WTC11 (cell line): ENCODE measurements around the gene PIWIL4. TPM values are rescaled to one million over a fixed set of nuclear protein-coding genes. Genes with fewer than 3 reads are reported as not detected.

ENCODE experiments used
- ATAC-seq: fragments of 200-7000 bp; cut with Tn5 transposase; 2 replicates; pipeline ENCODE4 v1.10.0; 2021; ENCODE audit warnings: mild to moderate bottlenecking, moderate library complexity
- CTCF ChIA-PET: fragments of 300-600 bp; sonication (Branson Sonifier 250); formaldehyde crosslinking; loops from one replicate; lab custom pipeline; 2021; ENCODE audit warnings: antibody characterized with exemption; lab: Charles Lee
- POLR2A ChIA-PET: fragments of 350-600 bp; sonication (Branson Sonifier 250); formaldehyde crosslinking; loops from one replicate; lab custom pipeline; 2021; ENCODE audit warnings: antibody characterized with exemption; lab: Charles Lee
- DNase-seq: peaks from one replicate; pipeline ENCODE4 v3.0.0; 2021; ENCODE audit warnings: low spot score
- H3K27ac Mint-ChIP-seq: 2 replicates; pipeline ENCODE4 v1.8.0; 2021; ENCODE audit warnings: mixed read lengths
- H3K27me3 Mint-ChIP-seq: 2 replicates; pipeline ENCODE4 v1.8.0; 2021; ENCODE audit warnings: low read depth, mild to moderate bottlenecking, moderate library complexity, mixed read lengths
- H3K36me3 Mint-ChIP-seq: 2 replicates; pipeline ENCODE4 v1.8.0; 2021; ENCODE audit warnings: mixed read lengths
- H3K4me1 Mint-ChIP-seq: 2 replicates; pipeline ENCODE4 v1.8.0; 2022; ENCODE audit warnings: mixed read lengths
- H3K4me3 Mint-ChIP-seq: 2 replicates; pipeline ENCODE4 v1.8.0; 2021; ENCODE audit warnings: mild to moderate bottlenecking, moderate library complexity, mixed read lengths
- H3K9me3 Mint-ChIP-seq: 2 replicates; pipeline ENCODE4 v1.8.0; 2021; ENCODE audit warnings: mixed read lengths
- AR ChIP-seq: fragments of 250-450 bp; sonication (Bioruptor Pico); IDR thresholded peaks from 2 replicates; pipeline ENCODE4 v1.9.0; 2021; ENCODE audit warnings: mild to moderate bottlenecking
- E2F1 ChIP-seq: sonication (generic); formaldehyde crosslinking; IDR thresholded peaks from 2 replicates; pipeline ENCODE4 v1.8.0; 2022; ENCODE audit warnings: mild to moderate bottlenecking, missing genetic modification reagents
- ERG ChIP-seq: fragments of 250-450 bp; sonication (Bioruptor Pico); IDR thresholded peaks from 2 replicates; pipeline ENCODE4 v1.8.0; 2021; ENCODE audit warnings: mild to moderate bottlenecking
- FOXJ3 ChIP-seq: sonication (generic); formaldehyde crosslinking; IDR thresholded peaks from 2 replicates; pipeline ENCODE4 v1.9.0; 2021; ENCODE audit warnings: missing genetic modification reagents, mild to moderate bottlenecking, borderline replicate concordance
- MLX ChIP-seq: sonication (generic); formaldehyde crosslinking; IDR thresholded peaks from 2 replicates; pipeline ENCODE4 v1.8.1; 2023; ENCODE audit warnings: mild to moderate bottlenecking, missing genetic modification reagents, moderate library complexity
- SP1 ChIP-seq: sonication (generic); formaldehyde crosslinking; conservative IDR thresholded peaks from 2 replicates; pipeline ENCODE4 v1.8.1; 2022; ENCODE audit warnings: missing genetic modification reagents
- USF2 ChIP-seq: sonication (generic); formaldehyde crosslinking; IDR thresholded peaks from 2 replicates; pipeline ENCODE4 v1.8.1; 2023; ENCODE audit warnings: mild to moderate bottlenecking, missing genetic modification reagents, moderate library complexity
- ZNF121 ChIP-seq: sonication (generic); formaldehyde crosslinking; IDR thresholded peaks from 2 replicates; pipeline ENCODE4 v1.8.0; 2023; ENCODE audit warnings: missing genetic modification reagents
- ZNF232 ChIP-seq: sonication (generic); formaldehyde crosslinking; IDR thresholded peaks from 2 replicates; pipeline ENCODE4 v1.8.0; 2022; ENCODE audit warnings: mild to moderate bottlenecking, missing genetic modification reagents
- ZNF396 ChIP-seq: fragments of 250-450 bp; sonication (Bioruptor Pico); IDR thresholded peaks from 2 replicates; pipeline ENCODE4 v1.8.0; 2021; ENCODE audit warnings: mild to moderate bottlenecking, moderate library complexity, borderline replicate concordance
- ZNF423 ChIP-seq: fragments of 250-450 bp; sonication (Bioruptor Pico); IDR thresholded peaks from 2 replicates; pipeline ENCODE4 v2.1.2; 2022; ENCODE audit warnings: mild to moderate bottlenecking, moderate library complexity
- ZNF671 ChIP-seq: fragments of 250-450 bp; sonication (Bioruptor Pico); IDR thresholded peaks from 2 replicates; pipeline ENCODE4 v1.8.0; 2021; ENCODE audit warnings: mild to moderate bottlenecking
- total RNA-seq: library from RNA; stranded (reverse); gene quantifications from 3 replicates; pipeline ENCODE4 v1.2.3, GENCODE V29; 2021

PIWIL4 gene
- total RNA-seq, 1 experiment from 2014 or later, result 0.33 TPM

GRCh38 chr11:94537031-94537600 is 30.1 kb upstream of the PIWIL4 start:
- POLR2A ChIA-PET, result no interaction called here
- CTCF ChIA-PET, result no interaction called here
- no peak for DNase-seq
- H3K27me3 Mint-ChIP-seq, result peaks cover 10% of the 10 kb centered on the region
- no peak for TF ChIP-seq MLX (CRISPR knock-in tag)
- TF ChIP-seq AR (CRISPR knock-in tag), result no peak
- no peak for TF ChIP-seq USF2 (CRISPR knock-in tag)
- no peak for TF ChIP-seq ZNF671
- TF ChIP-seq E2F1 (CRISPR knock-in tag), result no peak
- no peak for TF ChIP-seq ZNF423 (CRISPR knock-in tag)
- TF ChIP-seq SP1 (CRISPR knock-in tag), result no peak
- TF ChIP-seq, all 79 proteins: peak for 0
- no peaks in the 10 kb centered on the region for H3K9me3 Mint-ChIP-seq
- no peak overlapping the region for H3K4me3 Mint-ChIP-seq
- peaks cover 6% of the 10 kb centered on the region; the same call in 1 of the 2 replicates for H3K4me1 Mint-ChIP-seq
- no peaks in the 10 kb centered on the region for H3K36me3 Mint-ChIP-seq
- no peak overlapping the region for H3K27ac Mint-ChIP-seq
- ATAC-seq, result no peak

GRCh38 chr11:94539420-94539819 is 27.7 kb upstream of the PIWIL4 start:
- ATAC-seq, result no peak
- ChIA-PET CTCF (no interaction called here), POLR2A (no interaction called here)
- no peak overlapping the region for H3K4me3 Mint-ChIP-seq
- peaks cover 14% of the 10 kb centered on the region for H3K4me1 Mint-ChIP-seq
- no peaks in the 10 kb centered on the region for H3K36me3 Mint-ChIP-seq
- H3K9me3 Mint-ChIP-seq, result no peaks in the 10 kb centered on the region
- no peak overlapping the region for H3K27ac Mint-ChIP-seq
- TF ChIP-seq ZNF232 (no peak), FOXJ3 (CRISPR knock-in tag) (no peak), SP1 (CRISPR knock-in tag) (no peak), ERG (CRISPR knock-in tag) (no peak), MLX (CRISPR knock-in tag) (no peak), ZNF396 (CRISPR knock-in tag) (no peak), ZNF121 (no peak)
- peaks cover 23% of the 10 kb centered on the region for H3K27me3 Mint-ChIP-seq
- DNase-seq, result no peak
